Iris pigment epithelial cell (primary cell): ENCODE measurements around the gene SRRM5.
A peak's percentile ranks its signal among the peaks of the same experiment; 100 is the strongest.
"Not testable (repeated sequence)": the region's sequence is repeated elsewhere in the genome, so short reads cannot be mapped to it uniquely, and the experiment has no call there.

ENCODE experiments used
- DNase-seq: peaks from one replicate; pipeline ENCODE4 v3.0.0-alpha.2; 2011; ENCODE audit warnings: low read depth

Gene SRRM5

GRCh38 chr19:43639519-43640423, 27.9 kb downstream of the SRRM5 start, which contains the start of gene CADM4:
CADM4 (minus strand) TSS chr19:43639850; CDS start chr19:43639790, 60 bp downstream.
- no peak for DNase-seq

GRCh38 chr19:43640424-43640757, 28.5 kb downstream of the SRRM5 start:
- no peak for DNase-seq

GRCh38 chr19:43641333-43641732, 29.4 kb downstream of the SRRM5 start:
- DNase-seq: no peak

GRCh38 chr19:43642531-43642930, 30.6 kb downstream of the SRRM5 start:
- DNase-seq: no peak

GRCh38 chr19:43643326-43643725, 31.4 kb downstream of the SRRM5 start:
- DNase-seq: no peak

GRCh38 chr19:43644181-43644580, 32.3 kb downstream of the SRRM5 start:
- DNase-seq: no peak

GRCh38 chr19:43648633-43649032, 36.7 kb downstream of the SRRM5 start:
- no peak for DNase-seq

- DNase-seq: no peak
Measured at GRCh38 chr19:43649514-43649913, 37.6 kb downstream of the SRRM5 start.

- not testable (repeated sequence) for DNase-seq
Measured at GRCh38 chr19:43650276-43650675, 38.4 kb downstream of the SRRM5 start.

GRCh38 chr19:43651758-43652545, 40.1 kb downstream of the SRRM5 start:
- DNase-seq: peak; percentile 70

- DNase-seq: no peak
Measured at GRCh38 chr19:43652546-43652874, 40.6 kb downstream of the SRRM5 start.

- DNase-seq: no peak
Measured at GRCh38 chr19:43656436-43656835, 44.5 kb downstream of the SRRM5 start.

GRCh38 chr19:43658001-43658400, 46.1 kb downstream of the SRRM5 start:
- no peak for DNase-seq

- DNase-seq: no peak
Measured at GRCh38 chr19:43658494-43658893, 46.6 kb downstream of the SRRM5 start.

- DNase-seq: no peak
Measured at GRCh38 chr19:43660301-43660970, 48.5 kb downstream of the SRRM5 start.

GRCh38 chr19:43660971-43661360, 49.1 kb downstream of the SRRM5 start:
- no peak for DNase-seq

GRCh38 chr19:43662487-43662886, 50.6 kb downstream of the SRRM5 start:
- DNase-seq: peak; percentile 15

GRCh38 chr19:43664018-43664417, 52.1 kb downstream of the SRRM5 start:
- no peak for DNase-seq
